HCT116 (cell line): ENCODE data around the gene ZBTB20. TPM values are rescaled to one million over a fixed set of nuclear protein-coding genes. Genes with fewer than 3 reads are reported as not detected.

Source experiments
- ATAC-seq: fragments of 200-7000 bp; cut with Tn5 transposase; 2 replicates; pipeline ENCODE4 v1.9.1; 2020; ENCODE audit warnings: mild to moderate bottlenecking, moderate library complexity
- BruUV-seq: library from RNA; stranded (reverse); fragments of 400-500 nt; replicated peaks from 2 replicates; lab custom pipeline; 2021; lab: Mats Ljungman, UMichigan
- CTCF ChIA-PET: fragments of 300-600 bp; sonication (Branson Sonifier 250); formaldehyde crosslinking; loops from one replicate; lab custom pipeline; 2021; ENCODE audit warnings: antibody characterized with exemption; lab: Charles Lee
- POLR2A ChIA-PET: fragments of 300-600, 350-600 bp; sonication (Branson Sonifier 250); formaldehyde crosslinking; loops from one replicate; lab custom pipeline; 2021; ENCODE audit warnings: antibody characterized with exemption; lab: Charles Lee
- RAD21 ChIA-PET, 2 experiments: fragments of 300-600 bp; sonication (Branson Sonifier 250); formaldehyde crosslinking; loops; one replicate each; lab custom pipeline; 2023; ENCODE audit warnings: low total read pairs in 2 of 2; ENCODE audit not compliant: uncharacterized antibody in 2 of 2, unreplicated experiment in 2 of 2, low non-redundant PET in 1 of 2; lab: Charles Lee
- DNase-seq: peaks from one replicate; pipeline ENCODE4 v3.0.0-alpha.2; 2010; ENCODE audit warnings: low read depth, low spot score
- H2AFZ ChIP-seq: fragments of 200-600 bp; shearing (Covaris generic), sonication (generic); 2 replicates; pipeline ENCODE4 v1.6.1; 2017; ENCODE audit warnings: low read depth, mixed run types, mixed read lengths, antibody characterized with exemption, low read length; ENCODE audit not compliant: poor library complexity, severe bottlenecking
- H3K27ac ChIP-seq: 2 replicates; pipeline ENCODE4 v1.5.1; 2012; ENCODE audit warnings: low read depth, low read length
- H3K27me3 ChIP-seq: fragments of 200-600 bp; sonication (generic); 2 replicates; pipeline ENCODE4 v1.6.1; 2016; ENCODE audit warnings: mixed run types, low read length, mixed read lengths; ENCODE audit not compliant: insufficient read depth
- H3K36me3 ChIP-seq, 2 experiments: fragments of 200-500 bp in 1 of 2; fragments of 200-600 bp in 1 of 2; sonication (Bioruptor generic) in 1 of 2; sonication (generic) in 1 of 2; 2 replicates each; pipeline versions ENCODE4 v1.5.1 to v1.6.1; 2014 to 2016; ENCODE audit warnings: low read length in 2 of 2, inconsistent platforms in 1 of 2, mixed read lengths in 1 of 2, mixed run types in 1 of 2; ENCODE audit not compliant: insufficient read depth in 2 of 2, control insufficient read depth in 1 of 2
- H3K4me1 ChIP-seq, 2 experiments: fragments of 200-600 bp in 1 of 2; sonication (generic) in 1 of 2; 2 replicates each; pipeline versions ENCODE4 v1.5.1 to v1.6.1; 2012 to 2017; ENCODE audit warnings: low read length in 2 of 2, inconsistent platforms in 1 of 2, mild to moderate bottlenecking in 1 of 2, mixed read lengths in 1 of 2, mixed run types in 1 of 2, moderate library complexity in 1 of 2; ENCODE audit not compliant: insufficient read depth in 2 of 2, control insufficient read depth in 1 of 2
- H3K4me2 ChIP-seq: fragments of 200-600 bp; sonication (generic); 2 replicates; pipeline ENCODE4 v1.6.1; 2017; ENCODE audit warnings: mixed run types, low read length, mixed read lengths
- H3K4me3 ChIP-seq, 2 experiments: fragments of 200-600 bp in 1 of 2; sonication (generic) in 1 of 2; replicated peaks in 1 of 2; 2 replicates each; pipeline ENCODE4 v1.5.1; 2011 to 2016; ENCODE audit warnings: low read length in 2 of 2, control low read depth in 1 of 2, low read depth in 1 of 2, mild to moderate bottlenecking in 1 of 2, mixed read lengths in 1 of 2, mixed run types in 1 of 2
- H3K79me2 ChIP-seq: fragments of 200-600 bp; sonication (generic); 2 replicates; pipeline ENCODE4 v1.6.1; 2017; ENCODE audit warnings: mild to moderate bottlenecking, mixed run types, low read length, moderate library complexity, mixed read lengths; ENCODE audit not compliant: insufficient read depth
- H3K9ac ChIP-seq: fragments of 200-600 bp; sonication (generic); 2 replicates; pipeline ENCODE4 v1.6.1; 2016; ENCODE audit warnings: low read length, mixed read lengths
- H3K9me2 ChIP-seq: fragments of 200-600 bp; sonication (generic), shearing (Covaris generic); 2 replicates; pipeline ENCODE4 v1.6.1; 2017; ENCODE audit warnings: mixed run types, mild to moderate bottlenecking, moderate library complexity; ENCODE audit not compliant: insufficient read depth
- H3K9me3 ChIP-seq, 2 experiments: fragments of 200-500 bp in 1 of 2; fragments of 200-600 bp in 1 of 2; sonication (Bioruptor generic) in 1 of 2; sonication (generic) in 1 of 2; 2 replicates each; pipeline ENCODE4 v1.6.1; 2014 to 2017; ENCODE audit warnings: low read length in 2 of 2, mixed read lengths in 2 of 2, inconsistent platforms in 1 of 2, low read depth in 1 of 2, mild to moderate bottlenecking in 1 of 2, mixed run types in 1 of 2, moderate library complexity in 1 of 2; ENCODE audit not compliant: control insufficient read depth in 1 of 2, insufficient read depth in 1 of 2
- H4K20me1 ChIP-seq: fragments of 200-600 bp; sonication (generic), shearing (Covaris generic); 2 replicates; pipeline ENCODE4 v1.6.1; 2017; ENCODE audit warnings: mixed run types, mild to moderate bottlenecking, moderate library complexity; ENCODE audit not compliant: insufficient read depth
- ATF3 ChIP-seq: IDR thresholded peaks from 2 replicates; pipeline ENCODE4 v1.6.1; 2012
- CBX3 ChIP-seq: IDR thresholded peaks from 2 replicates; pipeline ENCODE4 v1.6.1; 2012; ENCODE audit warnings: low read depth
- CEBPB ChIP-seq: IDR thresholded peaks from 2 replicates; pipeline ENCODE4 v1.6.1; 2012; ENCODE audit warnings: low read depth
- EGR1 ChIP-seq: IDR thresholded peaks from 2 replicates; pipeline ENCODE4 v1.6.1; 2012; ENCODE audit warnings: low read depth
- ELF1 ChIP-seq: IDR thresholded peaks from 2 replicates; pipeline ENCODE4 v1.6.1; 2012; ENCODE audit warnings: low read depth, borderline replicate concordance
- EZH2 ChIP-seq: fragments of 200-600 bp; sonication (generic); IDR thresholded peaks from 2 replicates; pipeline ENCODE4 v1.6.1; 2017; ENCODE audit warnings: antibody characterized with exemption, mixed run types
- EZH2phosphoT487 ChIP-seq: fragments of 200-600 bp; IDR thresholded peaks from 2 replicates; pipeline ENCODE4 v1.6.1; 2018; ENCODE audit warnings: antibody characterized with exemption, borderline replicate concordance
- FOSL1 ChIP-seq: IDR thresholded peaks from 2 replicates; pipeline ENCODE4 v1.6.1; 2012; ENCODE audit warnings: low read depth
- JUND ChIP-seq: IDR thresholded peaks from 2 replicates; pipeline ENCODE4 v1.6.1; 2012
- MAX ChIP-seq: IDR thresholded peaks from 2 replicates; pipeline ENCODE4 v1.6.1; 2012
- POLR2A ChIP-seq: IDR thresholded peaks from 2 replicates; pipeline ENCODE4 v1.7.0; 2011; ENCODE audit warnings: borderline replicate concordance; ENCODE audit not compliant: insufficient read depth, insufficient read length; ENCODE audit errors: extremely low read depth
- POLR2AphosphoS5 ChIP-seq: IDR thresholded peaks from 2 replicates; pipeline ENCODE4 v1.6.1; 2011; ENCODE audit warnings: mild to moderate bottlenecking, low read depth, low read length, moderate library complexity
- RAD21 ChIP-seq: IDR thresholded peaks from 2 replicates; pipeline ENCODE4 v1.6.1; 2012; ENCODE audit warnings: low read depth, mild to moderate bottlenecking
- REST ChIP-seq: IDR thresholded peaks from 2 replicates; pipeline ENCODE4 v1.6.1; 2012; ENCODE audit warnings: low read depth
- SIN3A ChIP-seq: IDR thresholded peaks from 2 replicates; pipeline ENCODE4 v1.6.1; 2012; ENCODE audit warnings: low read depth
- SP1 ChIP-seq: IDR thresholded peaks from 2 replicates; pipeline ENCODE4 v1.6.1; 2012; ENCODE audit warnings: low read depth
- YY1 ChIP-seq: IDR thresholded peaks from 2 replicates; pipeline ENCODE4 v1.6.1; 2011; ENCODE audit warnings: low read length, low read depth, moderate library complexity, mild to moderate bottlenecking; ENCODE audit not compliant: insufficient replicate concordance; ENCODE audit errors: extremely low read depth
- ZBTB33 ChIP-seq: IDR thresholded peaks from 2 replicates; pipeline ENCODE4 v1.6.1; 2011; ENCODE audit warnings: mild to moderate bottlenecking, low read length, moderate library complexity; ENCODE audit not compliant: insufficient replicate concordance; ENCODE audit errors: extremely low read depth
- ZFX ChIP-seq: fragments of 450-650 bp; IDR thresholded peaks from 2 replicates; pipeline ENCODE4 v1.6.1; 2017
- ZNF274 ChIP-seq: fragments of 200-500 bp; sonication (Bioruptor generic); IDR thresholded peaks from 2 replicates; pipeline ENCODE4 v1.6.1; 2014; ENCODE audit warnings: mild to moderate bottlenecking, low read depth, low read length, inconsistent platforms
- intact Hi-C: fragments of 100-400 bp; cut with micrococcal nuclease; formaldehyde crosslinking; loops from 2 replicates; pipeline ENCODE4 v1.10.0; 2022
- total RNA-seq: library from RNA; stranded (reverse); gene quantifications from one replicate; pipeline ENCODE4 v1.2.1, GENCODE V29; 2021; ENCODE audit not compliant: unreplicated experiment

Gene ZBTB20
- total RNA-seq, 1 experiment from 2014 or later = 42.1 TPM

- no peak for ATAC-seq
- H3K4me3 ChIP-seq = no peak overlapping the region
- CTCF ChIA-PET = interaction anchor here (1.5 kb wide), 1 partner anchor 1110 kb away, joined by 3 read pairs; no protein-coding TSS in a partner anchor
- H4K20me1 ChIP-seq = no peaks in the 10 kb centered on the region
- H3K9me3 ChIP-seq = no peaks in the 10 kb centered on the region
- POLR2A ChIA-PET = no interaction called here
- no peaks in the 10 kb centered on the region for H3K9me2 ChIP-seq
- no peaks in the 10 kb centered on the region for H3K27me3 ChIP-seq
- peaks cover 67% of the 10 kb centered on the region for H3K79me2 ChIP-seq
- intact Hi-C loops = no loop called here
- DNase-seq = no peak
- no peak overlapping the region for H3K4me2 ChIP-seq
- no TSS peak for BruUV-seq
- no peak overlapping the region for H2AFZ ChIP-seq
- H3K36me3 ChIP-seq = no peaks in the 10 kb centered on the region; a peak in 1 of 4 replicates
- TF ChIP-seq REST (no peak), FOSL1 (no peak), JUND (no peak), RAD21 (no peak), MAX (no peak), ELF1 (no peak), POLR2AphosphoS5 (no peak), EZH2phosphoT487 (no peak), SIN3A (no peak), ZBTB33 (no peak), ZFX (no peak), EGR1 (no peak), EZH2 (no peak), YY1 (no peak), CBX3 (no peak), CEBPB (no peak), SP1 (no peak), ATF3 (no peak), ZNF274 (no peak), POLR2A (no peak)
- H3K27ac ChIP-seq = peak overlapping the region; percentile 4; the same call in 1 of the 2 replicates
- H3K4me1 ChIP-seq = peaks cover 37 to 47% of the 10 kb centered on the region in 2 experiments; a peak in 3 of 4 replicates
- RAD21 ChIA-PET = no interaction called here
- H3K9ac ChIP-seq = no peak overlapping the region
These were observed 473.1 kb downstream of the ZBTB20 start for GRCh38 chr3:114674036-114674435.
